Myocyte (in vitro differentiated cells): ENCODE measurements around the gene NT5C1A. TPM values are rescaled to one million over a fixed set of nuclear protein-coding genes. Genes with fewer than 3 reads are reported as not detected.

Experiments used
- DNase-seq: peaks from one replicate; pipeline ENCODE4 v3.0.0-alpha.2; 2012; ENCODE audit warnings: low read depth
- polyA plus RNA-seq: library from polyadenylated mRNA; unstranded; fragments of >200 nt; gene quantifications from one replicate; pipeline ENCODE4 v1.2.1, GENCODE V29; 2012; ENCODE audit warnings: missing spikeins
- total RNA-seq: library from RNA; depleted of rRNA; stranded (reverse); fragments of >200 nt; gene quantifications from 2 replicates; pipeline ENCODE4 v1.2.3, GENCODE V29; 2014

NT5C1A gene
- 2.3 and 4.8 TPM in 2 replicates for total RNA-seq
- 0.11 TPM for polyA plus RNA-seq

GRCh38 chr1:39671793-39672550 lies at the start of gene NT5C1A:
NT5C1A (minus strand) TSS chr1:39672107; CDS start chr1:39672038, 69 bp downstream.
- DNase-seq: peak; percentile 25

- DNase-seq: no peak
Observed at GRCh38 chr1:39721664-39722063, 49.8 kb upstream of the NT5C1A start.

- DNase-seq: peak; percentile 83
Observed at GRCh38 chr1:39720094-39720999, 48.4 kb upstream of the NT5C1A start.

- DNase-seq: no peak
Observed at GRCh38 chr1:39717809-39718208, 45.9 kb upstream of the NT5C1A start.

GRCh38 chr1:39713557-39713956 lies 41.6 kb upstream of the NT5C1A start:
- no peak for DNase-seq

GRCh38 chr1:39711966-39712340 lies 40.0 kb upstream of the NT5C1A start:
- DNase-seq: no peak

GRCh38 chr1:39711104-39711965 lies 39.4 kb upstream of the NT5C1A start:
- no peak for DNase-seq

- DNase-seq: no peak
Observed at GRCh38 chr1:39707506-39707905, 35.6 kb upstream of the NT5C1A start.

GRCh38 chr1:39704757-39705156 lies 32.9 kb upstream of the NT5C1A start:
- no peak for DNase-seq

GRCh38 chr1:39701049-39701439 lies 29.1 kb upstream of the NT5C1A start:
- DNase-seq: no peak

- no peak for DNase-seq
Observed at GRCh38 chr1:39700348-39700747, 28.4 kb upstream of the NT5C1A start.

- DNase-seq: no peak
Observed at GRCh38 chr1:39699419-39699818, 27.5 kb upstream of the NT5C1A start.

- DNase-seq: no peak
Observed at GRCh38 chr1:39698568-39698967, 26.7 kb upstream of the NT5C1A start.

- DNase-seq: no peak
Observed at GRCh38 chr1:39696448-39696847, 24.5 kb upstream of the NT5C1A start.

- peak; percentile 64 for DNase-seq
Observed at GRCh38 chr1:39695016-39695415, 23.1 kb upstream of the NT5C1A start.

- peak; percentile 95 for DNase-seq
Observed at GRCh38 chr1:39694026-39694425, 22.1 kb upstream of the NT5C1A start.

GRCh38 chr1:39692152-39693074 lies 20.5 kb upstream of the NT5C1A start:
- no peak for DNase-seq

GRCh38 chr1:39691383-39692151 lies 19.7 kb upstream of the NT5C1A start, which contains the start of gene HPCAL4:
HPCAL4 (minus strand) TSS chr1:39691433; CDS start chr1:39684603, 6,830 bp downstream.
- peak; percentile 90 for DNase-seq

- no peak for DNase-seq
Observed at GRCh38 chr1:39690794-39691382, 19.0 kb upstream of the NT5C1A start.
